Measurements from ENCODE around the gene APOL6.

GRCh38 chr22:35690001-35690400 is 41.8 kb downstream of the APOL6 start:
- TF ChIP-seq EZH2 (IDR thresholded peaks at IDR 0.05; ENCODE audit: low read length, missing control alignments) (no peak), CTCF (conservative IDR thresholded peaks at IDR 0.05 in 1 of 2, IDR thresholded peaks at IDR 0.05 in 1 of 2; ENCODE audit: low read depth in 1 of 2, low read length in 2 of 2) (no peak)

Measured in fibroblast of lung (primary cell).